WTC11 (cell line): ENCODE results near the gene RNF113B. TPM values are rescaled to one million over a fixed set of nuclear protein-coding genes. Genes with fewer than 3 reads are reported as not detected.
A peak's percentile ranks its signal among the peaks of the same experiment; 100 is the strongest.

Source experiments
- ATAC-seq: fragments of 200-7000 bp; cut with Tn5 transposase; 2 replicates; pipeline ENCODE4 v1.10.0; 2021; ENCODE audit warnings: mild to moderate bottlenecking, moderate library complexity
- CTCF ChIA-PET: fragments of 300-600 bp; sonication (Branson Sonifier 250); formaldehyde crosslinking; loops from one replicate; lab custom pipeline; 2021; ENCODE audit warnings: antibody characterized with exemption; lab: Charles Lee
- POLR2A ChIA-PET: fragments of 350-600 bp; sonication (Branson Sonifier 250); formaldehyde crosslinking; loops from one replicate; lab custom pipeline; 2021; ENCODE audit warnings: antibody characterized with exemption; lab: Charles Lee
- DNase-seq: peaks from one replicate; pipeline ENCODE4 v3.0.0; 2021; ENCODE audit warnings: low spot score
- H3K27ac Mint-ChIP-seq: 2 replicates; pipeline ENCODE4 v1.8.0; 2021; ENCODE audit warnings: mixed read lengths
- H3K27me3 Mint-ChIP-seq: 2 replicates; pipeline ENCODE4 v1.8.0; 2021; ENCODE audit warnings: low read depth, mild to moderate bottlenecking, moderate library complexity, mixed read lengths
- H3K36me3 Mint-ChIP-seq: 2 replicates; pipeline ENCODE4 v1.8.0; 2021; ENCODE audit warnings: mixed read lengths
- H3K4me1 Mint-ChIP-seq: 2 replicates; pipeline ENCODE4 v1.8.0; 2022; ENCODE audit warnings: mixed read lengths
- H3K4me3 Mint-ChIP-seq: 2 replicates; pipeline ENCODE4 v1.8.0; 2021; ENCODE audit warnings: mild to moderate bottlenecking, moderate library complexity, mixed read lengths
- H3K9me3 Mint-ChIP-seq: 2 replicates; pipeline ENCODE4 v1.8.0; 2021; ENCODE audit warnings: mixed read lengths
- ATF3 ChIP-seq: sonication (generic); formaldehyde crosslinking; conservative IDR thresholded peaks from 2 replicates; pipeline ENCODE4 v1.8.1; 2022; ENCODE audit warnings: mild to moderate bottlenecking, missing genetic modification reagents
- ATF6 ChIP-seq: sonication (generic); formaldehyde crosslinking; IDR thresholded peaks from 2 replicates; pipeline ENCODE4 v1.8.1; 2023; ENCODE audit warnings: mild to moderate bottlenecking, missing genetic modification reagents
- CBFB ChIP-seq: sonication (generic); formaldehyde crosslinking; IDR thresholded peaks from 2 replicates; pipeline ENCODE4 v1.8.1; 2022; ENCODE audit warnings: mild to moderate bottlenecking, low read depth, missing genetic modification reagents
- ELF4 ChIP-seq: sonication (generic); formaldehyde crosslinking; IDR thresholded peaks from 2 replicates; pipeline ENCODE4 v1.8.1; 2022; ENCODE audit warnings: low read depth, mild to moderate bottlenecking, moderate library complexity, missing genetic modification reagents
- ETV6 ChIP-seq: sonication (generic); formaldehyde crosslinking; IDR thresholded peaks from 2 replicates; pipeline ENCODE4 v1.8.1; 2022; ENCODE audit warnings: mild to moderate bottlenecking, missing genetic modification reagents
- GABPB1 ChIP-seq: sonication (generic); formaldehyde crosslinking; IDR thresholded peaks from 2 replicates; pipeline ENCODE4 v1.8.1; 2023; ENCODE audit warnings: mild to moderate bottlenecking, missing genetic modification reagents
- HMGXB4 ChIP-seq: sonication (generic); formaldehyde crosslinking; IDR thresholded peaks from 2 replicates; pipeline ENCODE4 v1.8.1; 2023; ENCODE audit warnings: mild to moderate bottlenecking, moderate library complexity, missing genetic modification reagents
- MLX ChIP-seq: sonication (generic); formaldehyde crosslinking; IDR thresholded peaks from 2 replicates; pipeline ENCODE4 v1.8.1; 2023; ENCODE audit warnings: mild to moderate bottlenecking, missing genetic modification reagents, moderate library complexity
- MYBL2 ChIP-seq: sonication (generic); formaldehyde crosslinking; IDR thresholded peaks from 2 replicates; pipeline ENCODE4 v1.8.1; 2023; ENCODE audit warnings: mild to moderate bottlenecking, moderate library complexity, missing genetic modification reagents
- SMAD3 ChIP-seq: sonication (generic); formaldehyde crosslinking; IDR thresholded peaks from 2 replicates; pipeline ENCODE4 v1.8.0; 2022; ENCODE audit warnings: missing genetic modification reagents, mild to moderate bottlenecking, borderline replicate concordance
- SOX15 ChIP-seq: fragments of 250-450 bp; sonication (Bioruptor Pico); IDR thresholded peaks from 2 replicates; pipeline ENCODE4 v1.9.0; 2021; ENCODE audit warnings: mild to moderate bottlenecking
- ZMAT4 ChIP-seq: fragments of 250-450 bp; sonication (Bioruptor Pico); IDR thresholded peaks from 2 replicates; pipeline ENCODE4 v1.9.0; 2021; ENCODE audit warnings: mild to moderate bottlenecking
- ZNF121 ChIP-seq: sonication (generic); formaldehyde crosslinking; IDR thresholded peaks from 2 replicates; pipeline ENCODE4 v1.8.0; 2023; ENCODE audit warnings: missing genetic modification reagents
- ZNF425 ChIP-seq: fragments of 250-450 bp; sonication (Bioruptor Pico); conservative IDR thresholded peaks from 2 replicates; pipeline ENCODE4 v1.9.0; 2021; ENCODE audit warnings: mild to moderate bottlenecking
- ZNF671 ChIP-seq: fragments of 250-450 bp; sonication (Bioruptor Pico); IDR thresholded peaks from 2 replicates; pipeline ENCODE4 v1.8.0; 2021; ENCODE audit warnings: mild to moderate bottlenecking
- total RNA-seq: library from RNA; stranded (reverse); gene quantifications from 3 replicates; pipeline ENCODE4 v1.2.3, GENCODE V29; 2021
- TF ChIP-seq, protein P1 (sequence below): sonication (generic); formaldehyde crosslinking; IDR thresholded peaks from 2 replicates; pipeline ENCODE4 v1.8.1; 2022; ENCODE audit warnings: low read depth, mild to moderate bottlenecking, moderate library complexity, missing genetic modification reagents, borderline replicate concordance
- TF ChIP-seq, protein P2 (sequence below): sonication (generic); formaldehyde crosslinking; IDR thresholded peaks from 2 replicates; pipeline ENCODE4 v1.8.1; 2022; ENCODE audit warnings: mild to moderate bottlenecking, missing genetic modification reagents, moderate library complexity, borderline replicate concordance

RNF113B gene
- total RNA-seq, 1 experiment from 2014 or later = not detected

GRCh38 chr13:98213354-98213753, 36.3 kb upstream of the RNF113B start (continued):
- no peak for TF ChIP-seq ZNF425 (CRISPR knock-in tag)
- TF ChIP-seq ZNF671 (CRISPR knock-in tag) = no peak
- TF ChIP-seq MLX (CRISPR knock-in tag) = no peak
- no peak for TF ChIP-seq GABPB1

DNA sequence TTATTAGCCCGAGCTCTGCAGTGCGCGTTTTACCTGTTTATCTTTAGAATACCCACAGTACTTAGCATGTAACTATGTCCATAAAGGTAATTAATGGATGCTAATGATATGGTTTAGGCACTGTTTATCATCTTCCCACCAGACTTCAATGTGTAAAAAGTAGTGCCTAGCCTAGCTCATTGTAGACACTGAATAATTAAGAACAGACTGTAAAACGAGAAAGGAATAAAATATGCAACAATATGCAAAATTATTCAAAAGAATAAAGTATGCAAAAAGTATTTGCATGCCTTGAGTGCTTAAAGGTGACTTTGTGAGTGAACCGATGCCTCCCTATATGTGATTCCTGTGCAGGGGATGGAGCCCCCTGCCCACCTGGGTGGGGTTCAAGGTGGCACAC, 35.7 kb upstream of the RNF113B start:
- no peaks in the 10 kb centered on the region for H3K27me3 Mint-ChIP-seq
- peaks cover 33% of the 10 kb centered on the region for H3K36me3 Mint-ChIP-seq
- peaks cover 18% of the 10 kb centered on the region for H3K9me3 Mint-ChIP-seq
- peak overlapping the region; percentile 65 for H3K27ac Mint-ChIP-seq
- H3K4me1 Mint-ChIP-seq = peaks cover 43% of the 10 kb centered on the region
- ATAC-seq = no peak
- DNase-seq = no peak
- no peak overlapping the region for H3K4me3 Mint-ChIP-seq
- ChIA-PET CTCF (no interaction called here), POLR2A (interaction anchor here (1.2 kb wide), 1 partner anchor 11 kb away, joined by 3 read pairs; no protein-coding TSS in a partner anchor)
- TF ChIP-seq ELF4 = no peak
- TF ChIP-seq ATF6 (CRISPR knock-in tag) = no peak
- TF ChIP-seq SMAD3 (CRISPR knock-in tag) = no peak
- no peak for TF ChIP-seq HMGXB4 (CRISPR knock-in tag)
- no peak for TF ChIP-seq CBFB
- no peak for TF ChIP-seq MYBL2
- no peak for TF ChIP-seq ATF3 (CRISPR knock-in tag)
- no peak for TF ChIP-seq ZNF121 (CRISPR knock-in tag)
- TF ChIP-seq, protein P1, sequence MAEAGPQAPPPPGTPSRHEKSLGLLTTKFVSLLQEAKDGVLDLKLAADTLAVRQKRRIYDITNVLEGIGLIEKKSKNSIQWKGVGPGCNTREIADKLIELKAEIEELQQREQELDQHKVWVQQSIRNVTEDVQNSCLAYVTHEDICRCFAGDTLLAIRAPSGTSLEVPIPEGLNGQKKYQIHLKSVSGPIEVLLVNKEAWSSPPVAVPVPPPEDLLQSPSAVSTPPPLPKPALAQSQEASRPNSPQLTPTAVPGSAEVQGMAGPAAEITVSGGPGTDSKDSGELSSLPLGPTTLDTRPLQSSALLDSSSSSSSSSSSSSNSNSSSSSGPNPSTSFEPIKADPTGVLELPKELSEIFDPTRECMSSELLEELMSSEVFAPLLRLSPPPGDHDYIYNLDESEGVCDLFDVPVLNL (CRISPR knock-in tag) = no peak
- no peak for TF ChIP-seq SOX15 (CRISPR knock-in tag)
- no peak for TF ChIP-seq ZMAT4
- no peak for TF ChIP-seq ETV6 (CRISPR knock-in tag)
- TF ChIP-seq, protein P2, sequence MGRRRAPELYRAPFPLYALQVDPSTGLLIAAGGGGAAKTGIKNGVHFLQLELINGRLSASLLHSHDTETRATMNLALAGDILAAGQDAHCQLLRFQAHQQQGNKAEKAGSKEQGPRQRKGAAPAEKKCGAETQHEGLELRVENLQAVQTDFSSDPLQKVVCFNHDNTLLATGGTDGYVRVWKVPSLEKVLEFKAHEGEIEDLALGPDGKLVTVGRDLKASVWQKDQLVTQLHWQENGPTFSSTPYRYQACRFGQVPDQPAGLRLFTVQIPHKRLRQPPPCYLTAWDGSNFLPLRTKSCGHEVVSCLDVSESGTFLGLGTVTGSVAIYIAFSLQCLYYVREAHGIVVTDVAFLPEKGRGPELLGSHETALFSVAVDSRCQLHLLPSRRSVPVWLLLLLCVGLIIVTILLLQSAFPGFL (CRISPR knock-in tag) = no peak
